Panc1 (cell line): Measurements from ENCODE around the gene TMEM132E. TPM values are rescaled to one million over a fixed set of nuclear protein-coding genes. Genes with fewer than 3 reads are reported as not detected.

Source experiments
- ATAC-seq: fragments of 200-7000 bp; cut with Tn5 transposase; 2 replicates; pipeline ENCODE4 v1.9.1; 2020; ENCODE audit warnings: mild to moderate bottlenecking, moderate library complexity
- BruUV-seq: library from RNA; stranded (reverse); fragments of 400-500 nt; replicated peaks from 2 replicates; lab custom pipeline; 2021; lab: Mats Ljungman, UMichigan
- CTCF ChIA-PET: fragments of 300-600 bp; sonication (Branson Sonifier 250); formaldehyde crosslinking; loops from one replicate; lab custom pipeline; 2022; ENCODE audit warnings: antibody characterized with exemption; lab: Charles Lee
- POLR2A ChIA-PET: fragments of 300-600 bp; sonication (Branson Sonifier 250); formaldehyde crosslinking; loops from one replicate; lab custom pipeline; 2022; ENCODE audit warnings: antibody characterized with exemption; lab: Charles Lee
- DNase-seq: peaks from one replicate; pipeline ENCODE4 v3.0.0-alpha.2; 2010; ENCODE audit warnings: low read depth, low spot score
- H3K27ac ChIP-seq: 2 replicates; pipeline ENCODE4 v1.5.1; 2011; ENCODE audit warnings: mild to moderate bottlenecking, low read length, inconsistent platforms
- H3K27me3 ChIP-seq: fragments of 200-500 bp; sonication (Bioruptor generic); 2 replicates; pipeline ENCODE4 v1.6.0; 2014; ENCODE audit warnings: low read length, inconsistent platforms; ENCODE audit not compliant: control insufficient read depth, insufficient read depth
- H3K36me3 ChIP-seq: fragments of 200-500 bp; sonication (Bioruptor generic); 2 replicates; pipeline ENCODE4 v1.5.1; 2014; ENCODE audit warnings: inconsistent platforms, mild to moderate bottlenecking, low read length, moderate library complexity; ENCODE audit not compliant: control insufficient read depth, insufficient read depth
- H3K4me1 ChIP-seq: 2 replicates; pipeline ENCODE4 v1.5.1; 2011; ENCODE audit warnings: inconsistent platforms, mild to moderate bottlenecking, low read length, moderate library complexity; ENCODE audit not compliant: control insufficient read depth, insufficient read depth
- H3K4me3 ChIP-seq, 2 experiments: 2 replicates each; pipeline ENCODE4 v1.5.1; 2011 to 2012; ENCODE audit warnings: low read depth in 2 of 2, low read length in 2 of 2, mild to moderate bottlenecking in 2 of 2, inconsistent platforms in 1 of 2, moderate library complexity in 1 of 2
- H3K9me3 ChIP-seq: fragments of 200-500 bp; sonication (Bioruptor generic); 2 replicates; pipeline ENCODE4 v1.5.1; 2014; ENCODE audit warnings: low read depth, mild to moderate bottlenecking, inconsistent platforms, low read length, moderate library complexity; ENCODE audit not compliant: control insufficient read depth, insufficient read depth
- POLR2AphosphoS5 ChIP-seq: IDR thresholded peaks from 2 replicates; pipeline ENCODE4 v1.6.1; 2012; ENCODE audit warnings: mild to moderate bottlenecking, low read depth, low read length, moderate library complexity
- SIN3A ChIP-seq: IDR thresholded peaks from 2 replicates; pipeline ENCODE4 v1.6.1; 2012; ENCODE audit warnings: low read depth, mild to moderate bottlenecking, low read length, moderate library complexity, borderline replicate concordance; ENCODE audit not compliant: insufficient read depth
- TCF7L2 ChIP-seq: IDR thresholded peaks from 2 replicates; pipeline ENCODE4 v1.6.1; 2011; ENCODE audit warnings: mild to moderate bottlenecking, low read depth, low read length, inconsistent platforms
- in situ Hi-C: cut with HindIII; loops from 2 replicates; pipeline ENCODE4 v1.10.0; 2016; ENCODE audit warnings: low sequenced_read_pairs, low pct_unique_long_range_greater_than_20kb
- intact Hi-C: fragments of 100-400 bp; cut with micrococcal nuclease; formaldehyde crosslinking; loops from one replicate; pipeline ENCODE4 v1.10.0; 2022; ENCODE audit not compliant: unreplicated experiment
- total RNA-seq: library from RNA; stranded (reverse); gene quantifications from one replicate; pipeline ENCODE4 v1.2.1, GENCODE V29; 2021; ENCODE audit not compliant: unreplicated experiment
- TF ChIP-seq, protein P1 (sequence below), 2 experiments: IDR thresholded peaks; 2 replicates each; pipeline ENCODE4 v1.6.1; 2011 to 2012; ENCODE audit warnings: low read depth in 2 of 2, control low read depth in 1 of 2, low read length in 1 of 2, mild to moderate bottlenecking in 1 of 2, moderate library complexity in 1 of 2; ENCODE audit not compliant: insufficient read depth in 1 of 2
- TF ChIP-seq, protein P2 (sequence below): fragments of 450-650 bp; IDR thresholded peaks from 2 replicates; pipeline ENCODE4 v1.5.1; 2017; ENCODE audit warnings: mild to moderate bottlenecking

TMEM132E gene
- total RNA-seq, 1 experiment from 2014 or later, result not detected

DNA sequence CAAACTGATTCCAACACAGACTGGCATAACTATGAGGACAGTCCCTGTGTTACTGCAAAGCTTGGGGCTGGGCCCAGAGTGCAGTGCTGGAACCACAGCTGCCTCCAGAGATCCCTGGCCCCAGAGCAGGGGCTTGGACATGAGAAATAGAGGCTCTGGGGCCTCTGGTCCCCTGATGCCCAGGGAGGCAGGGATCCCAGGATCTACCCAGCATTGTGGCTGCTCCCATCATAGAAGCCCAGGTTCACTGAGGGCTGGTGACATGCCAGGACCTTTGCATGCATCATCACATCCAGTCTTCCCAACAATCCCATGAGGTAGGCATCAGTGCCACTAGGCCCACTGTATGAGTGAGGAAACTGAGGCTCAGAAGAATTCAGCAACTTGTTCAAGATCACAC, 95.8 kb downstream of the TMEM132E start:
- intact Hi-C loops, result no loop called here
- TF ChIP-seq, protein P1, sequence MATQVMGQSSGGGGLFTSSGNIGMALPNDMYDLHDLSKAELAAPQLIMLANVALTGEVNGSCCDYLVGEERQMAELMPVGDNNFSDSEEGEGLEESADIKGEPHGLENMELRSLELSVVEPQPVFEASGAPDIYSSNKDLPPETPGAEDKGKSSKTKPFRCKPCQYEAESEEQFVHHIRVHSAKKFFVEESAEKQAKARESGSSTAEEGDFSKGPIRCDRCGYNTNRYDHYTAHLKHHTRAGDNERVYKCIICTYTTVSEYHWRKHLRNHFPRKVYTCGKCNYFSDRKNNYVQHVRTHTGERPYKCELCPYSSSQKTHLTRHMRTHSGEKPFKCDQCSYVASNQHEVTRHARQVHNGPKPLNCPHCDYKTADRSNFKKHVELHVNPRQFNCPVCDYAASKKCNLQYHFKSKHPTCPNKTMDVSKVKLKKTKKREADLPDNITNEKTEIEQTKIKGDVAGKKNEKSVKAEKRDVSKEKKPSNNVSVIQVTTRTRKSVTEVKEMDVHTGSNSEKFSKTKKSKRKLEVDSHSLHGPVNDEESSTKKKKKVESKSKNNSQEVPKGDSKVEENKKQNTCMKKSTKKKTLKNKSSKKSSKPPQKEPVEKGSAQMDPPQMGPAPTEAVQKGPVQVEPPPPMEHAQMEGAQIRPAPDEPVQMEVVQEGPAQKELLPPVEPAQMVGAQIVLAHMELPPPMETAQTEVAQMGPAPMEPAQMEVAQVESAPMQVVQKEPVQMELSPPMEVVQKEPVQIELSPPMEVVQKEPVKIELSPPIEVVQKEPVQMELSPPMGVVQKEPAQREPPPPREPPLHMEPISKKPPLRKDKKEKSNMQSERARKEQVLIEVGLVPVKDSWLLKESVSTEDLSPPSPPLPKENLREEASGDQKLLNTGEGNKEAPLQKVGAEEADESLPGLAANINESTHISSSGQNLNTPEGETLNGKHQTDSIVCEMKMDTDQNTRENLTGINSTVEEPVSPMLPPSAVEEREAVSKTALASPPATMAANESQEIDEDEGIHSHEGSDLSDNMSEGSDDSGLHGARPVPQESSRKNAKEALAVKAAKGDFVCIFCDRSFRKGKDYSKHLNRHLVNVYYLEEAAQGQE (IDR thresholded peaks at IDR 0.05; ENCODE audit: insufficient read depth in 1 of 2, low read depth in 2 of 2, low read length in 1 of 2), result no peak
- TF ChIP-seq, protein P2, sequence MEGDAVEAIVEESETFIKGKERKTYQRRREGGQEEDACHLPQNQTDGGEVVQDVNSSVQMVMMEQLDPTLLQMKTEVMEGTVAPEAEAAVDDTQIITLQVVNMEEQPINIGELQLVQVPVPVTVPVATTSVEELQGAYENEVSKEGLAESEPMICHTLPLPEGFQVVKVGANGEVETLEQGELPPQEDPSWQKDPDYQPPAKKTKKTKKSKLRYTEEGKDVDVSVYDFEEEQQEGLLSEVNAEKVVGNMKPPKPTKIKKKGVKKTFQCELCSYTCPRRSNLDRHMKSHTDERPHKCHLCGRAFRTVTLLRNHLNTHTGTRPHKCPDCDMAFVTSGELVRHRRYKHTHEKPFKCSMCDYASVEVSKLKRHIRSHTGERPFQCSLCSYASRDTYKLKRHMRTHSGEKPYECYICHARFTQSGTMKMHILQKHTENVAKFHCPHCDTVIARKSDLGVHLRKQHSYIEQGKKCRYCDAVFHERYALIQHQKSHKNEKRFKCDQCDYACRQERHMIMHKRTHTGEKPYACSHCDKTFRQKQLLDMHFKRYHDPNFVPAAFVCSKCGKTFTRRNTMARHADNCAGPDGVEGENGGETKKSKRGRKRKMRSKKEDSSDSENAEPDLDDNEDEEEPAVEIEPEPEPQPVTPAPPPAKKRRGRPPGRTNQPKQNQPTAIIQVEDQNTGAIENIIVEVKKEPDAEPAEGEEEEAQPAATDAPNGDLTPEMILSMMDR, result no peak
- TF ChIP-seq TCF7L2 (no peak), POLR2AphosphoS5 (no peak), SIN3A (no peak)
- Histone ChIP-seq H3K27me3 (no peaks in the 10 kb centered on the region), H3K4me1 (no peaks in the 10 kb centered on the region), H3K36me3 (no peaks in the 10 kb centered on the region), H3K4me3 (no peak overlapping the region), H3K27ac (no peak overlapping the region), H3K9me3 (no peaks in the 10 kb centered on the region)
- ChIA-PET CTCF (interaction anchor here (0.6 kb wide), 1 partner anchor 504 kb away, joined by 6 read pairs; no protein-coding TSS in a partner anchor), POLR2A (no interaction called here)
- DNase-seq, result no peak
- ATAC-seq, result no peak
- in situ Hi-C loops, result no loop called here
- BruUV-seq, result no TSS peak

DNA sequence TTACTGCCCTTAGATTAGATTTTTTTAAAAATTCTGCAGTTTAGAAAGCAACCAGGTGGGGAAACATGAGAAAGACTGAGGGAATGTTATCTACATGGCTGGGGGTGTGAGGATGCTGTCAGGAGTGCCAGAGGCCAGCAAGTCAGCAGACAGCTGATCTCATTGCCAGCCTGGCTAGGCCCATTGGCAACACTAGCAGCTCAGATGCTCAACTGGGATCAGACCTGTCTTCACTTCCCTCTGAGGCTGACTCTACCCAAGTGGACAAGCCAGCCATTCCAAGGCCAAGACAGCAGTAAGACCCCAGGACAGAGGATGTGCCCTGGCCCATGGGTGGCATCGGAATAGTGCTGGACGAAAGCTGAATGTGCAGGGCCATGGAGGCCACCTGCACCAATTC, 96.2 kb downstream of the TMEM132E start:
- ChIA-PET POLR2A (no interaction called here), CTCF (no interaction called here)
- no peak overlapping the region for H3K4me3 ChIP-seq
- BruUV-seq, result no TSS peak
- intact Hi-C loops (no loop called here), in situ Hi-C loops (no loop called here)
- H3K36me3 ChIP-seq, result no peaks in the 10 kb centered on the region
- ATAC-seq (no peak), DNase-seq (no peak)
- no peaks in the 10 kb centered on the region for H3K27me3 ChIP-seq
- TF ChIP-seq, protein P1 (IDR thresholded peaks at IDR 0.05; ENCODE audit: insufficient read depth in 1 of 2, low read depth in 2 of 2, low read length in 1 of 2), result no peak
- no peak for TF ChIP-seq POLR2AphosphoS5
- TF ChIP-seq TCF7L2, result no peak
- TF ChIP-seq, protein P2, result no peak
- TF ChIP-seq SIN3A, result no peak
- H3K4me1 ChIP-seq, result no peaks in the 10 kb centered on the region
- H3K27ac ChIP-seq, result no peak overlapping the region
- H3K9me3 ChIP-seq, result no peaks in the 10 kb centered on the region
